GM12864 (cell line): ENCODE results near the gene ID4.
"Not testable (repeated sequence)": the region's sequence is repeated elsewhere in the genome, so short reads cannot be mapped to it uniquely, and the experiment has no call there.

Source experiments
- DNase-seq: peaks from one replicate; pipeline ENCODE4 v3.0.0-alpha.2; 2011; ENCODE audit warnings: low read depth
- H3K4me3 ChIP-seq: 2 replicates; pipeline ENCODE4 v1.5.1; 2011; ENCODE audit warnings: mild to moderate bottlenecking, low read depth, low read length, control low read depth
- CTCF ChIP-seq: IDR thresholded peaks from 2 replicates; pipeline ENCODE4 v1.5.1; 2011; ENCODE audit warnings: low read depth, mild to moderate bottlenecking, moderate library complexity, low read length, control low read depth, inconsistent platforms; ENCODE audit errors: missing control alignments

The ID4 gene

GRCh38 chr6:19852927-19853326 is 15.8 kb downstream of the ID4 start:
- TF ChIP-seq CTCF = no peak
- no peak overlapping the region for H3K4me3 ChIP-seq
- no peak for DNase-seq

DNA sequence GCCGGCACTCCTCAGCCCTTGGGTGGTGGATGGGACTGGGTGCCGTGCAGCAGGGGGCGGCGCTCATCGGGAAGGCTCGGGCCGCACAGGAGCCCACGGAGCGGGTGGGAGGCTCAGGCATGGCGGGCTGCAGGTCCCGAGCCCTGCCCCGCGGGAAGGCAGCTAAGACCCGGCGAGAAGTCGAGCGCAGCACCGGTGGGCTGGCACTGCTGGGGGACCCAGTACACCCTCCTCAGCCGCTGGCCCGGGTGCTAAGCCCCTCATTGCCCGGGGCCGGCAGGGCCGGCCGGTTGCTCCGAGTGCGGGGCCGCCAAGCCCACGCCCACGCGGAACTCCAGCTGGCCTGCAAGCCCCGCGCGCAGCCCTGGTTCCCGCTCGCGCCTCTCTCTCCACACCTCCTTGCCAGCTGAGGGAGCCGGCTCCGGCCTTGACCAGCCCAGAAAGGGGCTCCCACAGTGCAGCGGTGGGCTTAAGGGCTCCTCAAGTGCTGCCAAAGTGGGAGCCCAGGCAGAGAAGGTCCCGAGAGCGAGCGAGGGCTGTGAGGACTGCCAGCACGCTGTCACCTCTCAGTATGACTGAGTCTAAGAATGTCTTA is 17.3 kb downstream of the ID4 start:
- H3K4me3 ChIP-seq = not testable (repeated sequence)

DNA sequence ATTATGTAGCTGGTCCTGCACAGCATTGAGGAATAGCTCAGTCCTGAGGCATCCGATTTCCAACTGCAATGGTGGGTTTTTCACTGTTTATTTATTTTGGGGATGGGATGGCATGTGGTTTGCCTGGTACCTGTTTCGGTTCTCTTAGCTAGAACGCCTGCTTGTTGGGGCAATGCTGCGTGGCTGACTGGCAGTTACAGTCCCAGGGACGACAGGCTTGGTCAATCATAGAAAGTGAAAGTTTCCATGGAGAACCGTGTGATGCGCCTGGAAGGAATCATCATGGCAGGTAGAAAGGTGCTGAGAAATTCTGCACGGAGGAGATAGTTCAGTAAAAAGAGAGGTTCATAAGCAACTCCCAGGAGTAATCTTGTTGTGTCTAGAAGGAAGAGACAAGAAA is 18.4 kb downstream of the ID4 start:
- H3K4me3 ChIP-seq = no peak overlapping the region
- DNase-seq = no peak
- TF ChIP-seq CTCF = no peak

More for the DNA sequence above, 17.3 kb downstream of the ID4 start:
- not testable (repeated sequence) for DNase-seq

GRCh38 chr6:19857139-19857538 is 20.0 kb downstream of the ID4 start:
- no peak for DNase-seq
- TF ChIP-seq CTCF = no peak
- no peak overlapping the region for H3K4me3 ChIP-seq

DNA sequence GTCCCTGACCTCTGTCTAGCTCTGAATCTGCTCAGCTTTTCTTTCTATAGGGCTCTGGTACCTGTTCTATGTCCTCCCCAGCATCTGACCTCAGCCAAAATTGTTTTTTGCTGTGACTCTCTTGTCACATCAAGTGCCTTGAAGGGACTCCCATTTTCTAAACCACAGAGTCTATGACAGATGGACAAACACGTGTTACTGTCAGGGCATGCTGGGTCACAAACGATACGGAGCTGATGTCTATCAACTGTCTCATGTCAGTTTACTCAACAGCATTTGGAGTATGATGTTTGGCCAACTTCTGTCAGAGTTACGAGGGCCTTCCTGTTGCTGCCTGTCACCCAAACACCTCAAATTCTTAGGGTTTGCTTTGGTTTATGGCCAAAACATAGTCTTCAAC is 20.5 kb downstream of the ID4 start:
- TF ChIP-seq CTCF = no peak
- DNase-seq = no peak
- H3K4me3 ChIP-seq = no peak overlapping the region

- no peak for TF ChIP-seq CTCF
- DNase-seq = no peak
- no peak overlapping the region for H3K4me3 ChIP-seq
These were observed 23.2 kb downstream of the ID4 start for GRCh38 chr6:19860235-19860877.

- no peak for DNase-seq
- no peak overlapping the region for H3K4me3 ChIP-seq
- TF ChIP-seq CTCF = no peak
These were observed 27.1 kb downstream of the ID4 start for GRCh38 chr6:19864285-19864684.
